Measurements from ENCODE around the gene CDKN1B.
"Not testable (repeated sequence)": the region's sequence is repeated elsewhere in the genome, so short reads cannot be mapped to it uniquely, and the experiment has no call there.

CDKN1B gene

DNA sequence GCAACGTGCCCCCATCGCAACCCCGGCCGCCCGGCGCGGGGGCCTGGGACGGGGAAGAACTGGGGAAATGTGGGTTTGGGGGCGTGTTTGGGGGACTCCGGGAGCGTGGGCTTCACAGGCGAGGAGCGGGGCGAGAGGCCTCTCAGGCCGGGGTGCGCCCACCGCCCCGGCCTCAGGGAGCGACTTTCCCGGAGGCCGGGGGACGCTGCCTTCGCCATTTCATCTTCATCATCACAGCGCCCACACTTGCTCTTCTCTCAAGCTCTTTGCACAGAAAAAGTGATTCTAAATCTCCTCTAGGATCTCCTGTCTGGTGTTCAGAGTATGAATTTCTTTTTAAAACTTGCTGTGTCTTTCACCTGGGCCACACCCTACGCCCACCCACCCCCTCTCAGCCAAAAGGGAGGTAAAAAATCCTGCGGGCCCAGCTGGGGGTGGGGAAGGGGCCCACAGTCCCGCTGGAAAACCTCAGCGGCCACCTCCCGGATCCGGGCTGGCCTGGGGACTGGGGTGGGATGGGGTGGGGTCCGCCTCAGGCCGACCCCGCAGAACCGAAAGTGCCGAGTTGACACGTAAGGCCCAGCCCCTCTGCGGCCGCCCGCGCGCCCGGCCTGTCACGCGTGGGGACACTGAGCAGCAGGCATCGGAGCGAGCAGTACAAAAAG is 7.4 kb downstream of the CDKN1B start:
- no peak for DNase-seq (ENCODE audit: low read depth in 3 of 3)

DNA sequence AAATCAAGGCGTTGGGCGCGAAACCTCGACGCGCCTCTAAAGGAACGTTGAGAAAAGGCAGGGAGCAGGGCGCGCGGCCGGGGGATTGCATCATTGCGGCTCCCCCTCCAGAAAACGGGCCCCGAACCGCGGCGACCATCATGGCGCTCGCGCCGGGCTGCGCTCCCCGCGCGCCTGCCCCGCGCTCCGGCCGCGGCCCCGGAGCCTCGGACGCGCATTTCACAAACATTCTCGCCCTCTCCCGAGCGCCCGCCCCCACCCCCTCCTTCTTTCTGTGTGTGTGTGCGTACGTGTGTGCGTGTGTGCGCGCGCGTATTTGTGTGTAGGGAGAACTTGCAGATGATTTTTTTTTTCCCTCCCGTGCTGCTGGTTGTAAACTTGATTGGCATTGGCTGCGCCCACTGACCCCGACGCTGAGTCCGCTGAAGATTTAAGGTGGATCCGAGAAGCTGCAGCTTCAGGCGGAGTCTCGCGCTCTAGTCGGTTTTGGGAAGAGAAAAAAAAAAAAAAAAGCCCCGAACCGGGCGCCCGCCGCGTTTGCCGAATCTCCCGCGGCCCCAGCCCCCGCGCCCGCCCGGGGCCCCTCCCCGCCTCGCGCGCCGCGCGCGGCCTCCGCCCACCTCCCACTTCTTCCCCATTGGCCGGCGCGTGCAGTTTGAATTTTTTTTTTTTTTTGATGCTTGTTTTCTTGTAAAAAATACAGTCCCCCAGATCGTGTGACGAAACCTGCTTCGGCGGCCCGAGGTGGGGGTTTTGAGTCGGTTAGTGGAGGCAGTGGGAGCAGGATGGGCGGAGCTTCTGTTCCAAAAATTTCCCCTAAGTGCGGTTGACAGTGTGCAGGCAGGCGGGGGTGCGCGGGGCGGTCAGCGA is 8.2 kb downstream of the CDKN1B start:
- DNase-seq (ENCODE audit: low read depth in 3 of 3), result peak; percentile 83 to 93 (median 86)

DNA sequence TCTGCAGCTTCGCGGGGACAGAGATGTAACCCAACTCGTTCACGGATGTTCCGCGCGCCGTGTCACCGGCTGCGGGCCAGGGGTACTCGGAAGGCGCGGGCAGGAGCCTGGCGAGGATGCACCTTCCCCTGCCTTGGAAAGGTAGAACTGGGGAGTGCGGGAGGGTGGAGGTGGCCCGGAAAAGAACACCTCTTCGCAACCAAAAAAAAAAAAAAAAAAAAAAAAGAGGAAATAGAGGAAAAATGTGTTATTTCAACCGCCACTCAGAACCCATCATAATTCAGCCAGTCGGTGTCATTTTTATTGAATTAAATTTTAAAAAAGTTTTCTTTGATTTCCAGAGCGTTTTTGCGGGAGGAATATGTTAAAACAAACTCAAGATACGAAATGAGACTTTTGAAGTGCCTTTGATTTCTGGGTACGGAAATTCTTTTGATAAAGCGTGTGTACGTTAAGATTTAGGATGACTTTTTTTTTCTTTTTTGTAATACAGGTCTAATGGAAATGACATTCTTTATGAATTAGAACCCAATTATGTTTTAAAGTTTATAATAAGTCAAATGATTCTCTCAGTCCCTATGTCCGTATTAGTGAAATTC is 8.9 kb downstream of the CDKN1B start:
- no peak for DNase-seq (ENCODE audit: low read depth in 3 of 3)

DNA sequence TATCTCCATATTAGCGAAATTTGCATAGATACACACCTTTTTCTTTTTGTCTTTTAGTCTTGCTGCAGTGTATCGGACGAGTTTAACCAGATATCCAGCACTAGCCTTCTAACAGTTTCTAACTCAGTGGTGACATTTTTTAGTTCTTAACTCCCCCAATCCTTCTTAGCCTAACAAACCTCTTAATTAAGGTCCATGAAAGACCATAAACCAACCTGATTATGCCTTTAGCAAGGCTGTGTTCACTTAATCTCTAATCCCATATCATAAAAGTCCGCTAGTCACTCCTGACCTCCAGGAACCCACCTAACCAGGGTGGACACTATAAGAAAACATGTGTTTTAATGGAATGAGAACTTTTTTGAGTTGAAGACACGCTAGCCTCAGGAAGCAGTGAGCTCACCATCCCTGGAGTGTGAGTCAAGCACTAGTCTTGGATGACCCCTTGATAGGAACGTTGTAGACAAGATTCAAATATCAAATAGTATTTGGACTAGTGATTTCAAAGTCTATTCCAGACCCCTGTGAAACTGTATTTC is 9.5 kb downstream of the CDKN1B start:
- DNase-seq (ENCODE audit: low read depth in 3 of 3), result no peak

DNA sequence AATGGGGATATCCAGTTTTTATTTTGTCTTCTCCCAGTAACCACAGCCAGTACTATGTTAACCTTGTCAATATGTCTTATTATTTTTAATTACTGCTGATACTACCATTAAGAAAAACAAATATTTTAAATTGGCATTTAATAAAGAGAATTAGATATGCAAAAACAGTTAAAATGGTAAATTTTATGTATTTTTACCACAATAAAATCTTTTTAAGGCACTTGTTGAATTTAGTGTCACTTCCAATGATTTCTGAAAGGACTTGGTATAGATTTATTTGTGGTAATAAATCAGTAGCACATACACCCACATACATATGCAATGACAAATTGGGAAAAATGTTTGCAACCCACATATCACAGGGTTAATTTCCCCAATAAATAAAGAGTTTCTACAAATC is 14.0 kb downstream of the CDKN1B start:
- DNase-seq (ENCODE audit: low read depth in 3 of 3), result no peak

DNA sequence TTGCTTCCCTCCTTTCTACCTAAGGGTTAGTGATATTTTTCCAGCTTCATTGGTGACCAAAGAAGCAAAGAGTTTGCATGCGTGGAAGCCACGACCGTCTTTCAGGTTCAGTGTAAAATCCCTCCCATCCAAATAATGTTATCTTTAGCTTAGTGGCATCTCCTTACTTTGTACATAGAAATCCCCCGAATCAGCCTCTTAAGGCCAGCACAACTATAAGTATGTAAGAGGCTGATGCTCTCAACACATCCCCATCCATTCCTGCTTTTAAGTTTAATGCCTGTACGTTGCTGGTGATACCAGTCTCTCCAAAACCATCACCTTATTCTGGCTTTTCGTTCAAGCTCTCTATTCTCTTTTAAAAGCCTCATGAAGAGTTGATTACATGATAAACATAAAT is 14.6 kb downstream of the CDKN1B start:
- no peak for DNase-seq (ENCODE audit: low read depth in 3 of 3)

DNA sequence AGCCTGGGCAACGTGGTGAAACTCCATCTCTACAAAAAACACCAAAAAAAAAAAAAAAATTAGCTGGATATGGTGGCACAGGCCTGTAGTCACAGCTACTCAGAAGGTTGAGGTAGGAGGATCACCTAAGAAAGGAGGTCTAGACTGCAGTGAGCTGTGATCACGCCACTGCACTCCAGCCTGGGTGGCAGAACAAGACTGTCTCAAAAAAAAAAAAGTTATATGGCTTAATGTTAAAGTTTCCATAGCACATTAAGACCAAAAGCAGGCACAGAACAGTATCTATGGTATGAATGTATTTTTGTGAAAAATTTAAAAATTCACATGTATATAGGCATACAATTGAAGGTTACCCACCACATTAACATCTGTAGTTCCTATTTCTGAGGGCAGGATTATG is 15.9 kb downstream of the CDKN1B start:
- no peak for DNase-seq (ENCODE audit: low read depth in 3 of 3)

DNA sequence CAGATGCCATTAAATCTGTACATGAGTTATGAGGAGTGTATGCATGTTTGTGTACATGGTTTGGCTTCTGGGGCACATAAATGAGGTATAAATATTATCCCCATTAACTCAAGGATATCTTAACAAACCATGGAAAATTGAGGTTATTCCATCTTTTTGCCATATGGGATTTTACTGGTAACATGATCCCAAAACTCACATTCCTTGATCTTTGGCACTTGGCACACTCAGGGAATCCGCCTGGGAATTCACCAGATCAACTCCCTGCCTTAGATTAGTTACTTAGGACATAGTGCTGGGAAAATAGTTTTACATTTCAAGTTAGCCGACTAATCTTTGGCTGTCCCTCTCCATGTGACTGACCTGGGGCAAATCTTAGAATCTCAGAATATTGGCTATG is 16.9 kb downstream of the CDKN1B start:
- no peak for DNase-seq (ENCODE audit: low read depth in 3 of 3)

DNA sequence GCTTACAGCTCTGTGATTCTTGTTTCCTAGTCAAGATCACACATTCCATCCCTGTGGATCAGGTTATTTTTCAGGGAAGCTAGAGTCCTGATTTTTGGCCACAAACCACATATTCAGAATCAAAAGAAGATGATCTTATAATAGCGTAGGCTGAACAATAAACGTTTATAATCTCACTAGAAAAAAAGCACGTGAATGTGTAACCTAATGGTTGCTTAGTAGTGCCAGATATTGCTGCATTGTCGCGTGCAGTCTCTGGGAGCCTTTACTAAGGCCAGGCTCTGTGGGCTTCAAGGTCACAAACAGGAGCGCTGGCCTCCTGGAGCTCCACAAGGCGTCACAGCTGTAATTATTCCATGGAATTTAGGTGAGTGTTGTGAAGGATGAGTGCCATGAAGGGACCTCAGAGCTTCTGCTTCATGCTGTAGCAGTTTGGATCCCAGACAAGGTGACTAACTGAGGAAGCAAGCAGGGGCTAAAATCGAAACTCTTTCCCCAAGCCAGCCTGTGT is 17.4 kb downstream of the CDKN1B start:
- DNase-seq (ENCODE audit: low read depth in 3 of 3), result no peak

DNA sequence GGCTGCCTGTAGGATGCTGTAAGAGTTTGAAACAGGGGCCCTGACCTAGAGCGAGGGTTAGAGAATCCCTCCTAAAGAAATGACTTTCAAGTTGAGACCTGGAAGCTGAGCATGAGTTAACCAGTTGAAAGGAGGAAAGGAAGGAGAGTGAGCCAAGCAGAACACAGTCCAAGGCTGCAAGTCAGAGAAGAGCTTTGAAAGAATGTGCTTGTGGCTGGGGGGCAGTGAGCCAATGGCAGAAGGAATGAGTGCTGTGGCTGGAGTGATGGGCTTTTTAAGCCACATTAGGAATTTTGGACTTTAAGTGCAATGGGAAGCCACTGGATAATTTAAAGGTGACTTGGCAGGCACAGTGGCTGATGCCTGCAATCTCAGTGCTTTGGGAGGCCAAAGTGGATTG is 18.1 kb downstream of the CDKN1B start:
- DNase-seq (ENCODE audit: low read depth in 3 of 3), result no peak

DNA sequence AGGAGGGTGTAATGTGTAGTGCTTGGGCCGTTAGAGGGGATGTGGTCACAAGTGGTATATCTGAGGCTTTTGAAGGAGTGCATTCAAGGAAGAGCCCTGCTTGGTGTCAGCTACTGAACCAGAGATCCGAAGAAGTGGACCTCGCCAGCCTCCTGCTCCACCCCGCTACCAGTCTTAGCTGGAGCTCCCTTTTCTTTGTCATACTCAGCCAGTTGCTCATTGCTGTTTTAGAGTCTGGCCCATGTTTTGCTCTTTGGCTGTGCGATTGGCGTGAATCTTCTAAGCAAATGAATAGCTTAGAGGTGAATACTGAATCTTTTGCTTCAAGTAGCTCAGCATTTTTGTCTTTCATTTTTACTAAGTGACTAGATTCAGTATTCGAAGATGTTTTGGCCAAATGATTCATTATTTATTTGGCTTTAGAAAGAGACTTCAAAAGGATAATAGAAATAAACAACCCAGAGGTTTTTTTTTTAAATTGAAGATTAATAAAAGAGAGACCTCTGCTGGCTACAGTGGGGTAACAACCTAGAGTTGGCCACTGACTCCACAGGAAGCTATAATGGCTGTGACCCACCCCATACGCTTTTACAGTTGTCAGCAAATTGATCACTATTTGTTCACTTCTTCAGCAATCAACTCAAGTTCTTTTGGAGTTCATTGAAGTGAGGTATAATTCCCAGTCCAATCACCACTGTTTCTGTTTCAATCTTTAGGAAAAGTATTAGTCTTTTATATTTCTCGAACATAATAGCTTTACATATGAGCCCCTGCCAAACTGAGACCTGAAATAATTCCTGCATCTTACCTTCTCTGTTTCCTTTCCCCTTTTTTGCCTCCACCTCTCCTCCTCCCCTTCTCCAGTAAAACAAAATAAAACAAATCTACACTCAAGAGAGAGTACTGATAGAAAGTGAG is 19.9 kb downstream of the CDKN1B start:
- no peak for DNase-seq (ENCODE audit: low read depth in 3 of 3)

DNA sequence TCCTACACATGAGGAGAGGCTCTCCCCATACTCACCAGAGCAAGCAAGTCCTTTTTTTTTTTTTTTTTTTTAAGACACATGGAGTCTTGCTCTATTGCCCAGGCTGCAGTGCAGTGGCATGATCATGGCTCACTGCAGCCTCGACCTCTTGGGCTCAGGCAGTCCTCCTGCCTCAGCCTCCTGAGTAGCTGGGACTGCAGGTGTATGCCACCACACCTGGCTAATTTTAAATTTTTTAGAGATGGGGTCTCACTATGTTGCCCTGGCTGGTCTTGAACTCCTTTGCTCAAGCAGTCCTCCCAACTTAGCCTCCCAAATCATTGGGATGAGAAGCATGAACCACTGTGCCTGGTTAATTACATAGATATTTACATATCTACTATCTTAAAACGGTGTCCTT is 21.0 kb downstream of the CDKN1B start:
- not testable (repeated sequence) for DNase-seq (ENCODE audit: low read depth in 3 of 3)

DNA sequence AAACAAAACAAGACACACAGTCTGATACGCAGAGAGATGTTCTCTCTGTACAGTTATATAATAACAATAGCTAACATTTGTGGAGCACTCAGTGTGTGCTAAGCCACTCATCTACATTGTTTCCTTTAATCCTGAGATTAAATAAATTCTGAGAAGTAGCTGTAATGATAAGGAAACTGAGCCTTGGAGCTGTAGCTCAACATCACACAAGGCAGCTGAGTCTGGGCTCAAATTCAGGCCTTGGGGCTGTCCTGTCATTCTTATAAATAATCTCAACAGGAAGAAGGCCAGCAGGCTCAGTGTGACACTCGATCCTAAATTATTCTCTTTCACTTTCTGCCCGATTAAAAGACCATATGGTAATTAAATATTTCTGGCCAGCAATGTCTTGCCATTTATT is 24.5 kb downstream of the CDKN1B start:
- DNase-seq (ENCODE audit: low read depth in 3 of 3), result no peak

DNA sequence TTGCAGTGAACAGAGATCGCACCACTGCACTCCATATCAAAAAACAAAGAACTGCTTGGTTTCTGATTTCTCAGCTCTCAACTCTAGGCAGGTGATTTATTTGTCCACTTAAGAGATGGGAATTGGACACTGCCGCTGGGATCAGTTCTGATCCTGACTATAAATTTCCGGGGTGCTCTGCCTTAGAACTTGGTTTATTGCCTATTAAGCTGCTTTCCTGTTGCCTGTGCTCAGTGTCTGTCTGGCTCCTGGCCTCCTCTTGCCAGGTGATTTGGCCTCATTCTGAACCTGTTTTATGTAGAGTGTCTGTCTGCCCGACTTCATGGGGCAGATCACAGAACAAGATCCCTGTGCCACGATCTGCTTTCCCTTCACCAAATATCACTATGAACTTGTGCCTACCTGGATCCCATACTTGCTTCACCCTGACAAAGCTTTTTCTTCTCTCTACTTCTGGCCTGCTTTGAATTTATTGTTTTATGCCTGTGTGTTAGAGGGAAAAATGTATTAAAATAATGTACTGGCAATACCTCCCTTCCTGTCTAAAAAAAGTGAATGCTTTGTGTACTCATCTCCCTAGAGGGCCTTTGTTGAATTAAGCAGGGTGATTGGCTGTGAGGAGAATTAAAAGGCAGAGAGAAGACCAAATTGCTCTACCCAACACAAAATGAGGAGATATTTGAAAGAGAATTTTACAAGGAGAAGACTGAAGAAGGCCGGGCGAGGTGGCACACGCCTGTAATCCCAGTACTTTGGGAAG is 27.6 kb downstream of the CDKN1B start:
- DNase-seq (ENCODE audit: low read depth in 3 of 3), result no peak

DNA sequence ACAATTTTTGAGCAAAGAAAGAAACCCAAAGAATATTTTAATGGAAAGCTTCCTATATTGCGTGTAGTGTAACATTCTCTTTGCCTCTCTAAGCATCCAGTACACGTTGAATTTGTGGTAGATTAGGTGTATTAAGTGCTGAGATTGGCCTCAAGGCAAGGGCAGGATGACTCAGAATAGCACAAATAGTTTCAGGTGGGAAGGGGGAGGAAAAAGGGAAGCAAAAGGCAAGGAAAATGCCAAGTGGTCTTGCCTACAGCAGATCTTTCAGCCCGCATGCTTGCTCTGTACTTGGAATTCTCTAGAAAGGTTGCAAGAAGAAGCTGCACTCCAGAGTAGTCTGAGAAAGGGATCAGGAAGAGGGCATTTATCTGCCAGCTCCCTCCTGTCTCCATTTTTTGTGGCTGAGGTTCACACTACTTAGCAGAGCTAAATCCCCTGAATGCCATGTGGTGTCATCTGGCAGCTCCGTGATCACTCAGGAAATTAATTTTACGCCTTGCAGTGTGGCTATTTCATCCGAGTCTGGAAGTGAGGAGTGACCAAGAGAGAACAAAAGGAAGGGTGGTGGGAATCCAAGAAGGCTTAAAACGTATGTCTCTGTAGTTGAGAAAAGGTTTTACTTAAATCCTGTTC is 28.5 kb downstream of the CDKN1B start:
- no peak for DNase-seq (ENCODE audit: low read depth in 3 of 3)

DNA sequence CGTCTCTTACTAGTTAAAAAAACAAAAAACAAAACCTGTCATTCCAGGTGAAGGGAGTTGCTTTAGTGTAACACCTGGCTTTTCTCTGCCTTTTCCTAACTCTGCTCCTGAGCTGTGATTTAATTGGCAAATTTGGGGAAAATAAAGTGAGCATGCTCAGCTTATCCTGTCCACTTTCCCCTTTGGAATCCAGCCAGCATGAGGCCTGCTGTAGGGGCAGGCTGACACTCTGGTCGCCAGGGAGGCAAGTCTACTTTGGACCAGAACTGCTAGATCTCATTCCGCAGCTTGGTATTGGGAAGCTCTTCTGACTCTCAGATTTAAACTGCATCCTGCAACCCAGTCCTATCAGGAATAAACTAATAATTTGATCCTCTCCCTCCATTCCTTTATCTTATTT is 30.1 kb downstream of the CDKN1B start:
- DNase-seq (ENCODE audit: low read depth in 3 of 3), result no peak

DNA sequence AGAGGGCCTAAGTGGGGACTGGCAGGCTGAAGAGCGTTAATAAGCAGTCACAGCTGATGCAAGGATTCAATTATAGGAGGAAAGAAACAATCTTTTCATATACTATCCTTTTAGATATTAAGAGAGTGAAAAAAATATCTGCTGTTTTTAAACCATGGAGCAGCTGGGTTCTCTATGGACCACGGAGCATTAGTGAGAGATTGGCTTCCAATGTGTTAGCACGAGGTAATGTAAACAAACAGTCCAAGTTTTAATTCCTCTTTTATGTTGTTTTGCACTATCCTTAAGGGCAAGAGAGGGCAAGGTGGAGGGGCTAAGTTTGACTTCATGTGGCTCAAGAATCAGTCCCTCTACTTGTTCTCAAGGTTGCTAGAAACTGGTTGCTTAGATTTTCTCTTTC is 30.9 kb downstream of the CDKN1B start:
- DNase-seq (ENCODE audit: low read depth in 3 of 3), result no peak

DNA sequence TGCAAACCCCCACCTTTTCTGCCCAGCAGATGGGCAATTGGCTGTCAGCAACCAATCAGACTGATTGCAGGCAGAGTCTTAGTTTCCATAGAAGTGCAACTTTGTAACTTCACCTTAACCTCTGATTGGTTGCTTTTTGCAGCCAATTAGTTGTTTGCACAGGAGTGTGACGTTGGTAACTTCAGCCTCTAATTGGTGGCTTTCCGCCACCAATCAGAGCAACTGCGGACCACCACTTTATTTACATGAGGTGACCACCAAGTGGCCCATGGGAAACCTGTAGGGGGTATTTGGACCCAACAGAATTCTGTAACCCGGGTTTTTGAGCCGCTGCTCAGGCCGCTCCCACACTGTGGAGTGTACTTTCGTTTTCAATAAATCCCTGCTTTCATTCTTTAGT is 32.3 kb downstream of the CDKN1B start:
- DNase-seq (ENCODE audit: low read depth in 3 of 3), result no peak

DNA sequence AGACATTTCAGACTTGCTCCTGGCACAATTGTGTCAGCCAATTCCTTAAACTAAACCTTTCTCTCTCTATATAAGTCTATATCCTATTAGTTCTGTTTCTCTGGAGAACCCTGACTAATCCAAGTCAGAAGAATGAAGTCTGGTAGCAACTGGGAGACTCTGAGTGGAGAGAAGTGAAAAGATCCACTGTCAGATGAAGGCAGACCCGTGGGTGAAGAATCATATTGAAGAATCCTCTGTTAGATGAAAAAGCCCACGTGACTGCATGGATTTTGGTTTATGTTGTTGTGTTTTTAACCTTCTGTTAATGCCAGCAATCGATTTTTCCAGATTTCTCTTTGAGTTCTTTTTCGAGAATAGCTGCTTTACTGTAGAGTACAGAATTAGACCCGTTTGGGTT is 38.8 kb downstream of the CDKN1B start:
- no peak for DNase-seq (ENCODE audit: low read depth in 3 of 3)

DNA sequence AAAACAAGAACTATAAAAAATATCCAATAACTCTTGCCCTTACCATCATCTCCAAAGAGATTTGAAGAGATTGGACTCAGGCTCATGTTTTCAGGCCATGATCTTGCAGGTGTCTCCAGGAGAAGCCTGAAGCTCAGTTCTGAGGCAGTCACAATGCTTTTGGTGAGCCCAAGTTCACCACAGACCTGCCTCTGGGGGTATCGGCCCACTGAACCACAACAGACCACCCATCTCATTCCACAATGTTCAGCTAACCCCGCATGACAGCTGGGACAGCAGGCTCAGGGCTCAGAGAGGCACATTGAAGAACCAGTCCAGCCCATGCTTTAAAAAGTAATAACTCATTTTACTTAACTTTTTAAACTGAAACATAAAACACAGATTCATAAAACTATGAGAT is 40.0 kb downstream of the CDKN1B start:
- no peak for DNase-seq (ENCODE audit: low read depth in 3 of 3)
